NCI-H446 treated with DMSO at 0.1 percent for 48 hours (cell line): ENCODE results near the gene FOXO4.
A peak's percentile ranks its signal among the peaks of the same experiment; 100 is the strongest.
"Not testable (repeated sequence)": the region's sequence is repeated elsewhere in the genome, so short reads cannot be mapped to it uniquely, and the experiment has no call there.

Experiments used
- DNase-seq: peaks from one replicate; lab custom pipeline; 2025; lab: John Stamatoyannopoulos, UW

FOXO4 gene

GRCh38 chrX:71095555-71095980 lies at the start of gene FOXO4:
TSS of gene FOXO4 (plus strand) at chrX:71095851. CDS start at chrX:71096529, 678 bp downstream.
- peak; percentile 58 for DNase-seq

GRCh38 chrX:71047891-71048290 lies 47.8 kb upstream of the FOXO4 start:
- not testable (repeated sequence) for DNase-seq

- no peak for DNase-seq
These were observed 42.9 kb upstream of the FOXO4 start for GRCh38 chrX:71052721-71053120.

GRCh38 chrX:71053217-71053621 lies 42.4 kb upstream of the FOXO4 start:
- no peak for DNase-seq

- DNase-seq, result no peak
These were observed 38.8 kb upstream of the FOXO4 start for GRCh38 chrX:71056867-71057266.

- DNase-seq, result no peak
These were observed 37.7 kb upstream of the FOXO4 start for GRCh38 chrX:71057848-71058530.

GRCh38 chrX:71060127-71060526 lies 35.5 kb upstream of the FOXO4 start:
- DNase-seq, result no peak

GRCh38 chrX:71067089-71067488 lies 28.6 kb upstream of the FOXO4 start:
- DNase-seq, result no peak

- no peak for DNase-seq
These were observed 28.0 kb upstream of the FOXO4 start for GRCh38 chrX:71067712-71068043.

- DNase-seq, result peak; percentile 88
These were observed 27.4 kb upstream of the FOXO4 start, which contains the start of gene SNX12 for GRCh38 chrX:71068044-71068918. TSS of gene SNX12 (minus strand) at chrX:71068334. CDS start at chrX:71068306, 28 bp downstream.

- DNase-seq, result no peak
These were observed 25.1 kb upstream of the FOXO4 start for GRCh38 chrX:71070531-71070930.

GRCh38 chrX:71081330-71082123 lies 14.1 kb upstream of the FOXO4 start:
- no peak for DNase-seq

GRCh38 chrX:71082124-71082647 lies 13.5 kb upstream of the FOXO4 start:
- DNase-seq, result no peak

GRCh38 chrX:71082822-71083221 lies 12.8 kb upstream of the FOXO4 start:
- no peak for DNase-seq

GRCh38 chrX:71085900-71086299 lies 9.8 kb upstream of the FOXO4 start:
- no peak for DNase-seq

GRCh38 chrX:71091263-71091662 lies 4.4 kb upstream of the FOXO4 start:
- DNase-seq, result no peak

GRCh38 chrX:71095033-71095432 lies 618 bp upstream of the FOXO4 start:
- no peak for DNase-seq

- no peak for DNase-seq
These were observed 519 bp downstream of the FOXO4 start for GRCh38 chrX:71095981-71096759.

GRCh38 chrX:71096760-71097032 lies 1.0 kb downstream of the FOXO4 start:
- no peak for DNase-seq

- no peak for DNase-seq
These were observed 2.7 kb downstream of the FOXO4 start for GRCh38 chrX:71098302-71098701.

- DNase-seq, result no peak
These were observed 3.4 kb downstream of the FOXO4 start for GRCh38 chrX:71098951-71099506.
